SK-N-SH (cell line): ENCODE results near the gene PRDM11.

Experiments
- POLR2AphosphoS5 ChIP-seq: IDR thresholded peaks from 2 replicates; pipeline ENCODE4 v1.6.1; 2012; ENCODE audit warnings: low read depth, low read length
- RFX5 ChIP-seq: IDR thresholded peaks from 2 replicates; pipeline ENCODE4 v1.6.1; 2012; ENCODE audit warnings: mild to moderate bottlenecking, improper control_type of control experiment, low read length
- TAF1 ChIP-seq: IDR thresholded peaks from 2 replicates; pipeline ENCODE4 v1.6.1; 2012; ENCODE audit warnings: low read depth, mild to moderate bottlenecking, low read length, moderate library complexity, borderline replicate concordance
- TF ChIP-seq, protein P1 (sequence below): fragments of 200-600 bp; sonication (generic); IDR thresholded peaks from 2 replicates; pipeline ENCODE4 v1.6.1; 2017; ENCODE audit warnings: antibody characterized with exemption, mild to moderate bottlenecking, moderate library complexity

DNA sequence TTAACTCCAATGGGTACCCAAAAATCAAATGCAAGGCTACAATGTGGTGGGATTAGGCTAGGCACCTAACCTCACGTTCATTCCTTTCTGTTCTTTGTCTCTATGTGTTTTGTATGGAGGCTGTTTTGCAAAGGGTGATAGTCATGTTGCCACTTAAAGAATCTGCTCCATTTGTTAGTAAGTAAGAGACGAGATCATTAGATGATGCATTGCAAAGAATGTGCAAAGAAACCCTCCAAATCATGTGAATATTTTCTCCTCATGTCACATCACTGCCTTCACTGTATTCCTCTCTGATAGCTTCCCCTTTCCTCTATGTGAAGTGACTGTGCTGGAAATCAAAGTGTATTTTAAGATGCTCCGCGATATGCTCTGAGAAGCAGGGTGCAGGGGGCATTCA is 127.8 kb downstream of the PRDM11 start:
- TF ChIP-seq, protein P1, sequence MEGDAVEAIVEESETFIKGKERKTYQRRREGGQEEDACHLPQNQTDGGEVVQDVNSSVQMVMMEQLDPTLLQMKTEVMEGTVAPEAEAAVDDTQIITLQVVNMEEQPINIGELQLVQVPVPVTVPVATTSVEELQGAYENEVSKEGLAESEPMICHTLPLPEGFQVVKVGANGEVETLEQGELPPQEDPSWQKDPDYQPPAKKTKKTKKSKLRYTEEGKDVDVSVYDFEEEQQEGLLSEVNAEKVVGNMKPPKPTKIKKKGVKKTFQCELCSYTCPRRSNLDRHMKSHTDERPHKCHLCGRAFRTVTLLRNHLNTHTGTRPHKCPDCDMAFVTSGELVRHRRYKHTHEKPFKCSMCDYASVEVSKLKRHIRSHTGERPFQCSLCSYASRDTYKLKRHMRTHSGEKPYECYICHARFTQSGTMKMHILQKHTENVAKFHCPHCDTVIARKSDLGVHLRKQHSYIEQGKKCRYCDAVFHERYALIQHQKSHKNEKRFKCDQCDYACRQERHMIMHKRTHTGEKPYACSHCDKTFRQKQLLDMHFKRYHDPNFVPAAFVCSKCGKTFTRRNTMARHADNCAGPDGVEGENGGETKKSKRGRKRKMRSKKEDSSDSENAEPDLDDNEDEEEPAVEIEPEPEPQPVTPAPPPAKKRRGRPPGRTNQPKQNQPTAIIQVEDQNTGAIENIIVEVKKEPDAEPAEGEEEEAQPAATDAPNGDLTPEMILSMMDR: no peak
- TF ChIP-seq RFX5 (no peak), POLR2AphosphoS5 (no peak), TAF1 (no peak)
